HG03280 (cell line): ENCODE data around the gene PEF1.

Source experiments
- ATAC-seq: cut with Tn5 transposase; IDR thresholded peaks from one replicate; pipeline ENCODE4 v1.9.1; 2021; ENCODE audit warnings: mild to moderate bottlenecking, moderate library complexity; ENCODE audit not compliant: unreplicated experiment

Gene PEF1

GRCh38 chr1:31586376-31587327 is 58.0 kb downstream of the PEF1 start:
- no peak for ATAC-seq

GRCh38 chr1:31585736-31586365 is 58.8 kb downstream of the PEF1 start:
- no peak for ATAC-seq

GRCh38 chr1:31584869-31585735 is 59.6 kb downstream of the PEF1 start:
- ATAC-seq: no peak

DNA sequence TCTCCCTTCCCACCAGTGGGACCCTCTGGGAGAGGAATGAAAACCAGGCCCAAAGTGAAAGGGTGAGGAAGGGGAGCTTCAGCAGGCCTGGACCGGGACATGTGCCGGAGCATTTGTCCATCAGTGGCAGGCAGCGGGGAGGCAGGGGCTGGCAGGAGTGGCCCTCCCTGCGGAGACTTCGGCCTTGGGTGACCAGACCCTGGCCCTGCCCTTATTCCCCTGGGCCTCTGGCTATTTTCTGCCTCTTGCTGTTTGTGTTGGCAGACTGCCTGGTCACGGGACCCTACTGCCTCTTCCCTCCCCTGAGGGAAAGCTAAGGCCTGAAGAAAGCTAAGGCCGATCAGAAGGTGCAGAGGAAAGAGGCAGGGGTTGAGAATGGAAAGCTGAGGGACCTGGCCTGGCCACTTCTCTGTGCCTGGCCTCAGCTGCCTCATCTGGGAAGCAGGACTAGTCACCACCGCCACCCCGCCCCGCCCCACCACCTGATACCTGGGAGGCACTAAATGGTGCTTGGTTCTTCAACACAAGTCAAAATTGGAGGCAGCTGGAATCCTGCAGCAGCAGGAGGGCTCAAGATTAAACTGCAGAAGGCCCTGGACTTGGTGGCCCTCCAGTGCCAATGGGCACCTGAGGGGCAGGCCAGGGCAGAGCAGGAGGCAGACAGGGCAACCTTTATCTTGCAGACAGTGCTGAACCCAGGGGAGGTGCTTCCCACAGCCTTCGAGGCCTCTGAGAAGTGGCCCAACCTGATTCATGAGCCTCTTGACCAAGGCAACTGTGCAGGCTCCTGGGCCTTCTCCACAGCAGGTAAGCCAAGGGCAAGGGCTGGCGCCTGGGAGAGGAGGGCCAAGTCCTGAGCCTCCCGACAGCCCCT is 60.4 kb downstream of the PEF1 start:
- no peak for ATAC-seq

DNA sequence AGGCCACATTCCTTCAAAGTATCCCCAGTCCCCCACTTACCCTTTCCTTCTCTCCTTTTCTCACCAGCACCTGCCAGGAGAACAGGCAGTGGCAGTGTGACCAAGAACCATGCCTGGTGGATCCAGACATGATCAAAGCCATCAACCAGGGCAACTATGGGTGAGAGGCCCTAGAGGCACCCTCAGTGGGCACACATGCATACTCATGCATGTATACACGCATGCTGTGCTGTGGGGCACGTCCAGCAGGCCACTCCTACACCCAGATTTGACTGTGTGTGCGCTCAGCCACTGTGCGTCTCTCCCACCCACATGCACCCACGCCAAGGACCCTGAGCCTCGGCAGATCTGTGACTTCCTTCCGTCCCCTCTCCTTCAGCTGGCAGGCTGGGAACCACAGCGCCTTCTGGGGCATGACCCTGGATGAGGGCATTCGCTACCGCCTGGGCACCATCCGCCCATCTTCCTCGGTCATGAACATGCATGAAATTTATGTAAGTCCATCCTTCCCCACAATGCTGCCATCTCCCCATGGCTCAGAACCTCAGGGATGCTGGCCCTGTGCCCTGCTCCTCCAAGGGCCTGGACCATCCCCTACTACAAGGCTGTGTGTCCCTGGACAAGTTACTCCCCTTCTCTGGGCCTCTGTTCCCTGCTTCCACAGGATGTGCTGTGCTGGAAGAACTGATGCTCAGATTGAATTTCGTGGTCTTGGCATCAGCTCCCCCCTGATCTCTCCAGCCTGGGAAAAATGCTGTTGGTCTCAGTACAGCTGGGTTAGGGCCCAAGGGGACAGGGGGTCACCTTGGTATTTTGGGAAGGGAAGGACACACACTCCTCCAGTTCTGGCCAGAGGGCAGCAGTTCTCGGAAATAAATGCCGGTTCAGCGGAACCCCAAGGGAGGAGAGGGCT is 61.3 kb downstream of the PEF1 start:
- no peak for ATAC-seq

DNA sequence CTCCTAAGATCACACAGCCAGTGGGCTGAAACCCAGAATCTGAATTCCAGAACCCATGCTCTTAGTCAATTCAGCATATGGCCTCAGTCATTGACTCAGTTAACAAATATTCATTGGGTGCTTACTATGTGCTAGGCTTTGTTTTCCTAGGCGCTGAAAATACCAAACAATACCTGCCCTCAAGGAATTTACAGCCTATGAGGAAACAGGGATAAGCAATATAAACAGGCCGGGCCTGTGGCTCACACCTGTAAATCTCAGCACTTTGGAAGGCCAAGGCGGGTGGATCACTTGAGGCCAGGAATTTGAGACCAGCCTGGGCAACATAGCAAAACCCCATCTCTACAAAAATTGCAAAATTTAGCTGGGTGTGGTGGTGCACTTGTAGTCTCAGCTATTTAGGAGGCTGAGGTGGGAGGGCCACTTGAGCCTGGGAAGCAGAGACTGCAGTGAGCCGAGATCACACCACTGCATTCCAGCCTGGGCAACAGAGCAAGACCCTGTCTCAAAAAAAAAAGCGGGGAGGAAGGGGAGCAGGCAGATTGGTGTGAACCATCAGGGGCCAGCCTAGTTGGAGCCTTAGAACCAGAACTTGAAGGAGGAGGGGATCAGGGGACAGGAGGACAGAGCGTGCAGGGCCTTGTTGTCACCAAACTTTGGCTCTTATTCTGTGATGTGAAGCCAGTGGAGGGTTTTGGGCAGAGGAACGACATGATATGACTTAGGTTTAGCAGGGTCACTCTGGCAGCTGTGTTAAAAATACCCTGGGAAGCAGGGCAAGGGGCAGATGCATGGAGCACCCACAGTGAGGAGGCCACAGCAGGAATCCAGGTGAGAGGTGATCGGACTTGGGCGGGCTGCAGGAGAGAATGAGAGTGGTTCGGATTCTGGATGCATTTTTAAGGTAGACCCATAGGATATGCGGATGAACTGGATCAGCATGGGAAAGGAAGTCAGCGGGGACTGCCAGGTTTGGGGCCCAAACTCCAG is 62.6 kb downstream of the PEF1 start:
- ATAC-seq: no peak

DNA sequence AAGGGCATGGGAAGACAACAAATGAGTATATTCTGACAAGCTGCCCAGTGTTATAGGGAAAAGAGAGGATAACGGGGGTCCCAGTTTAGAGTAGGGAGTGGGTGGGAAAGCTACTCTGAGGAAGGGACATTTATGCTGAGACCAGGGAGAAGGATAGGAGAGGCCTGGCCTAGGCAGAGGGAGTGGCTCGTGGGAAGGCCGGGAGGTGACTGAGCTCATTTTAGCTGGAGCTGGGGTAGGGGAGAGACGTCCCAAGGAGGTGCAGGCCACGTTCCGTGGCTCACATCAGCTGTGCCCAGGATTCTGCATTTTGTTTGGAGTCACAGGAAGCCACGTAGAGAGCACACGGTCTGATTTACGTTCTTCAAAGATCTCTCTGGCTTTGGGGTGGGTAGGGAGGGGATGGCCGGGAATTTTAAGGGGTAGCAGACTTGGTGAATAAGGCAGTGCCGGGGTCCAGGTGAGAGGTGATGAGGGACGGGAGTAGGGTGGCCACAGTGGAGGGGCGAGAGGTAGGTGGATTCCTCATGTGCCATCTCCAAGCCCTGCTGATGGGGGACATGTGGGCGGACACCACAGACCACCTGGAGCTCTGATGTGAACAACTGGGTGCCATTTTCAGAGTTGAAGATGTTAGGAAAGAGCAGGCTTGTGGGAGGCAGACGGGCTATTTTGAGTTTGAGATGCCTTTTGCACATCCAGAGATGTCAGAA is 63.6 kb downstream of the PEF1 start:
- ATAC-seq: no peak

- ATAC-seq: no peak
Measured at GRCh38 chr1:31580513-31580870, 64.2 kb downstream of the PEF1 start.
